ENCODE results near the gene UBAP2L.
"Not testable (repeated sequence)": the region's sequence is repeated elsewhere in the genome, so short reads cannot be mapped to it uniquely, and the experiment has no call there.

Gene UBAP2L

DNA sequence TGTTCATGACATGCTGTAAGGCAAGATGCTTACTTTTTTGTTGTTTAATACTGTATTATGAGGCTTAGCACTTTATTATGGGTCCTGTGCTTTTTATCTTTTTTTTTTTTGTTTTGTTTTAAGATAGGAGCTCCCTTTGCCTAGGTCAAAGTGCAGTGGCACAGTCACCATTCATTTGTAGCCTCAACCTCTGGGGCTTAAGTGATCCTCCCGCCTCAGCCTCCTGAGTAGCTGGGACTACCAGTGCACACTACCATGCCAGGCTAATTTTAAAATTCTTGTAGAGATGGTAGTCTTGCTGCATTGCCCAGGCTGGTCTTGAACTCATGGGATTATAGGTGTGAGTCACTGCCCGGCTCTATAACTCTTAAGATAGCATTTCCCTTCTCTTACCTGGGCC is 4.6 kb downstream of the UBAP2L start:
- TF ChIP-seq, protein P1, sequence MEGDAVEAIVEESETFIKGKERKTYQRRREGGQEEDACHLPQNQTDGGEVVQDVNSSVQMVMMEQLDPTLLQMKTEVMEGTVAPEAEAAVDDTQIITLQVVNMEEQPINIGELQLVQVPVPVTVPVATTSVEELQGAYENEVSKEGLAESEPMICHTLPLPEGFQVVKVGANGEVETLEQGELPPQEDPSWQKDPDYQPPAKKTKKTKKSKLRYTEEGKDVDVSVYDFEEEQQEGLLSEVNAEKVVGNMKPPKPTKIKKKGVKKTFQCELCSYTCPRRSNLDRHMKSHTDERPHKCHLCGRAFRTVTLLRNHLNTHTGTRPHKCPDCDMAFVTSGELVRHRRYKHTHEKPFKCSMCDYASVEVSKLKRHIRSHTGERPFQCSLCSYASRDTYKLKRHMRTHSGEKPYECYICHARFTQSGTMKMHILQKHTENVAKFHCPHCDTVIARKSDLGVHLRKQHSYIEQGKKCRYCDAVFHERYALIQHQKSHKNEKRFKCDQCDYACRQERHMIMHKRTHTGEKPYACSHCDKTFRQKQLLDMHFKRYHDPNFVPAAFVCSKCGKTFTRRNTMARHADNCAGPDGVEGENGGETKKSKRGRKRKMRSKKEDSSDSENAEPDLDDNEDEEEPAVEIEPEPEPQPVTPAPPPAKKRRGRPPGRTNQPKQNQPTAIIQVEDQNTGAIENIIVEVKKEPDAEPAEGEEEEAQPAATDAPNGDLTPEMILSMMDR (IDR thresholded peaks at IDR 0.05; ENCODE audit: insufficient read depth, low read depth, low read length, missing control alignments), result no peak
- H3K4me3 ChIP-seq (ENCODE audit: low read length), result no peak overlapping the region
- DNase-seq (ENCODE audit: low read depth), result no peak

DNA sequence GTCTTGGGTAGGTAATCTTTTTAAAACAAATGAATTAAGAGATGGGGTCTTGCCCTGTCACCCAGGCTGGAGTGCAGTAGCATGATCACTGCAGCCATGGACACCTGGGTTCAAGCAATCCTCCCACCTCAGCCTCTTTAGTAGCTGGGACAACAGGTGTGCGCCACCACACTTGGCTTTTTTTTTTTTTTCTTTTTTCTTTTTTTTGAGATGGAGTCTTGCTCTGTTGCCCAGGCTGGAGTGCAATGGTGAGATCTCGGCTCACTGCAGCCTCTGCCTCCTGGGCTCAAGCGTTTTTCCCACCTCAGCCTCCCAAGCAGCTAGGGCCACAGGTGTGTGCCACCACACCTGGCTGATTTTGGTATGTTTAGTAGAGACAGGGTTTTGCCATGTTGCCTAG is 10.4 kb downstream of the UBAP2L start:
- H3K4me3 ChIP-seq (ENCODE audit: low read length); DNase-seq (ENCODE audit: low read depth): not testable (repeated sequence)

DNA sequence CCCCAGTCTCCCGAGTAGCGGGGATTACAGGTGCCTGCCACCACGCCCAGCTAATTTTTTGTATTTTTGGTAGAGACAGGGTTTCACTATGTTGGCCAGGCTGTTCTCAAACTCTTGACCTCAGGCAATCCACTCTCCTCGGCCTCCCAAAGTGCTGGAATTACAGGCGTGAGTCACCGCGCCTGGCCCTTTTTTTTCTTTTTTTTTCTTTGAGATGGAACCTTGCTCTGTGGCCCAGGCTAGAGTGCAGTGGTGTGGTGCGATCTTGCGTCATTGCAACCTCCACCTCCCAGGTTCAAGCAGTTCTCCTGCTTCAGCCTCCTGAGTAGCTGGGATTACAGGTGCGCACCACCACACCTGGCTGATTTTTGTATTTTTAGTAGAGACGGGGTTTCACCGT is 12.4 kb downstream of the UBAP2L start:
- not testable (repeated sequence) for DNase-seq (ENCODE audit: low read depth); H3K4me3 ChIP-seq (ENCODE audit: low read length)

DNA sequence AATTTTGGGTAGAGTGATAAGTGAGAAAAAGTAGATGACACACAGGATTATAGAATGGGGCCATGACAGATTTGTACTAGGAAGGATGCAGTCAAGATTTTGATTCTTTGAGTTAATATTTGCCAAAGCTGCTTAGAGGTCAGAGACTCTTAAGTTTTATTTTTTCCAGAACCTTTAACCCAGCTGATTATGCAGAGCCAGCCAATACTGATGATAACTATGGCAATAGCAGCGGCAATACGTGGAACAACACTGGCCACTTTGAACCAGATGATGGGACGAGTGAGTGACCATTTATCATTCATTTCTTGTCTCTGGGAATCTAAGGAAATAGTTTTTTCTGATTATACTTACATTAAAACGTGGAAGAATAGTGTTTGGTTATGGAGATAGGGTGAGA is 16.1 kb downstream of the UBAP2L start:
- no peak overlapping the region for H3K4me3 ChIP-seq (ENCODE audit: low read length)
- TF ChIP-seq, protein P1 (IDR thresholded peaks at IDR 0.05; ENCODE audit: insufficient read depth, low read depth, low read length, missing control alignments), result no peak
- DNase-seq (ENCODE audit: low read depth), result no peak

DNA sequence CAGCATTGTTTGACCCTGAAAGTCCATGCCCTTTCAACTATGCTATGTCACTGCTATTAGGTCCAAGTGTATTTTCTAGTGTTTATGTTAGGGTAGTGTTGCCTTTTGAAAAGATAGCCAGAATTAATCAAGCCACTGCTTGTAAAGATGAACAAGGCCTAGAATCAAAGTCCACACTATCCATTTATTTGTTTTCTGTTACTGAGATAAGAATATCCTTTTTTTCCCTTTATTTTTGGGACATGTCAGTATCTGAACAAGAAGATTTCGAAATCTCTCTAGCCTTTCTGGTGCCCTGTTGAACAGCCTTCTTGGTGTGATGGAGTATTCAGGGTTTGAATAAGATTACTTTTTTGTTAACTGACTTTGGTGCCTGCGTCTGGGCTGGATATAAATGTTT is 16.7 kb downstream of the UBAP2L start:
- TF ChIP-seq, protein P1 (IDR thresholded peaks at IDR 0.05; ENCODE audit: insufficient read depth, low read depth, low read length, missing control alignments), result no peak
- DNase-seq (ENCODE audit: low read depth), result no peak
- no peak overlapping the region for H3K4me3 ChIP-seq (ENCODE audit: low read length)

DNA sequence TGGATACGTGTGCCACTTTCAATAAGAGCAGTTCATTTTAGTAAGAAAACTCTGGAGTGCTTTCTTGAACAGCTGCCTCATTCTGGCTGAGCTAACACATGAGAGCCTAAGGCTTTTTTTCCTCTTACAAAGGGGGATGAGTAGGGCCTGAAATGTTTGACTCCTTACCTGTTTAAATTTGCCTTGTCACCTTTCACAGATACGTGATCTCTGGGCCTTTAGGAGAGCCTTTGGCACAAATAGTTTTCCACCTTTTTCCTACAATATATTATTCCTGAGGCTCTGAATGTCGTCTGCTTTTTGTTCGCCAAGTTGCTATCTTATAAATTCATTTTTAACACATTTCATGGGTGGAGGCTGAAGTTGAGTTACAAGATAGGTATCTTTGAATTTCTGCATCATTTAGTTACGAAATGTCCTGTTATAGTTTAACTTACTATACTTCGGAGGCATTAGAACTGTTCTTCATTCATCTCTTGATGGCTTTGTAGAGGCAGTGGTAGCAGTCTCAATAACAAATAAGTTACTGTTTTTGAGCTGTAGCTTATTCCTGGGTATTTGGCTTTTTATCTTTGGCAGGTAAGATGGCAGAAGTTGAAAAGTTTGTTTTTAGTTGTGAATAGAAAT is 17.2 kb downstream of the UBAP2L start:
- DNase-seq (ENCODE audit: low read depth), result no peak
- TF ChIP-seq, protein P1 (IDR thresholded peaks at IDR 0.05; ENCODE audit: insufficient read depth, low read depth, low read length, missing control alignments), result no peak
- H3K4me3 ChIP-seq (ENCODE audit: low read length), result no peak overlapping the region

DNA sequence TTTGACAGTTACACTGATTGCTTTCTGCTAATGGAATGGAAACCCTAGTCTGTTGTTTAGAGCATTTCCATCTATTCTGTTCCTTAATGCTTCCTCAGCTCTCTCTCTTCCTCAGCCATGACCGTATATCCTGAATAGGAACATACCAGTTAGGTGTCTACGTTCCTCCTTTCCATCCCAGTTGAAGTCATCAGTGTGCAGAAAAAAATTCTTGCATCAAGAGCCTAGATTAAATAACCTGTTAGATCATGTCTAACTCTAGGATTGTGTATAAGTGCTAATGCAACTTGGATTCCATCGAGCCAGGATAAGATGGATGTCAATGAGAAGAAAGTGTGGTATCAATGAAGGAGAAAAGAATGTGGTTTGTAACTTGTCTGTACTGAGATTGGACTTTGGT is 18.7 kb downstream of the UBAP2L start:
- no peak overlapping the region for H3K4me3 ChIP-seq (ENCODE audit: low read length)
- peak; percentile 21 for DNase-seq (ENCODE audit: low read depth)
- TF ChIP-seq, protein P1 (IDR thresholded peaks at IDR 0.05; ENCODE audit: insufficient read depth, low read depth, low read length, missing control alignments), result no peak

DNA sequence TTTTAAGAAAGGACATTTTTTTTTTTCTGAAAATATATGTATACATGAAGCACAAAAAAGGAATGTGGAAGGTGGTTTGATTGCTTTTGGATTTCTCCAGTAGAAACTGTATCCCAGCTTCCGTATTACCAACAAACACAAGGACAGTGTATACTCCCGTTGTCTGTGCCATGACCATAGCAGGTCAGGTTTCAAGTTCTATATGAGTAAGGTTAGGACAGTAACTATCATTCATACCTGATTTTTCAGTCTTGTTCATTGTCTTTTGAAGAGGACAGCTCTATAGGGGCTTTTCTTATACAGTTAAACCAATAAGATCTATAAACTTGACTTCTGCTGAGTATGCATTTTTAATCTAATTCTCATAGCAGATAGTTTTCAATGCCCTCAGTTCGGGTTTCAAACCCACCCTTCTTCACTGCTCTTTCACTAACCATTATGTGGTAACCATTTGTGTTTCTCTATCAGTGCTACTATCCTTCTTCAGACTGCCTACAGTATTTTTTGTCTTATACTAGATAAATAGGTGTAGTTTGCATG is 19.6 kb downstream of the UBAP2L start:
- DNase-seq (ENCODE audit: low read depth), result no peak
- TF ChIP-seq, protein P1 (IDR thresholded peaks at IDR 0.05; ENCODE audit: insufficient read depth, low read depth, low read length, missing control alignments), result no peak
- H3K4me3 ChIP-seq (ENCODE audit: low read length), result no peak overlapping the region
